GM12878 (cell line): ENCODE data around the gene PRKCB. TPM values are rescaled to one million over a fixed set of nuclear protein-coding genes. Genes with fewer than 3 reads are reported as not detected.

ENCODE experiments used
- EED ChIP-seq: sonication (generic); IDR thresholded peaks from 2 replicates; pipeline ENCODE4 v1.6.1; 2016; ENCODE audit warnings: antibody characterized with exemption, low read depth
- EGR1 ChIP-seq, 2 experiments: IDR thresholded peaks; 1 replicate in 1 of 2; 2 replicates in 1 of 2; pipeline ENCODE4 v1.6.1; 2011 to 2012; ENCODE audit warnings: low read depth in 2 of 2, low read length in 2 of 2, borderline replicate concordance in 1 of 2, mild to moderate bottlenecking in 1 of 2, moderate library complexity in 1 of 2
- ESRRA ChIP-seq: IDR thresholded peaks from 2 replicates; pipeline ENCODE4 v1.6.1; 2012; ENCODE audit warnings: mild to moderate bottlenecking, low read length, improper control_type of control experiment
- IKZF2 ChIP-seq, 2 experiments: fragments of 450-650 bp; IDR thresholded peaks; 2 replicates each; pipeline ENCODE4 v1.6.1; 2017; ENCODE audit warnings: mild to moderate bottlenecking in 2 of 2, moderate library complexity in 2 of 2
- IRF4 ChIP-seq: IDR thresholded peaks from 2 replicates; pipeline ENCODE4 v1.6.1; 2011; ENCODE audit warnings: low read depth, low read length
- JUND ChIP-seq: IDR thresholded peaks from 2 replicates; pipeline ENCODE4 v1.6.1; 2012; ENCODE audit warnings: low read depth, mild to moderate bottlenecking, low read length, improper control_type of control experiment, moderate library complexity
- LARP7 ChIP-seq: fragments of 450-650 bp; IDR thresholded peaks from 2 replicates; pipeline ENCODE4 v1.6.1; 2017; ENCODE audit warnings: mild to moderate bottlenecking
- MYB ChIP-seq: fragments of 150-350 bp; IDR thresholded peaks from 2 replicates; pipeline ENCODE4 v1.6.1; 2014; ENCODE audit warnings: mild to moderate bottlenecking, low read depth, low read length, borderline replicate concordance
- RFX5 ChIP-seq: IDR thresholded peaks from 2 replicates; pipeline ENCODE4 v1.6.1; 2011; ENCODE audit warnings: low read depth, low read length, improper control_type of control experiment
- SIX5 ChIP-seq: IDR thresholded peaks from 2 replicates; pipeline ENCODE4 v1.6.1; 2011; ENCODE audit warnings: mild to moderate bottlenecking, low read depth, low read length, moderate library complexity; ENCODE audit not compliant: severe bottlenecking
- SPI1 ChIP-seq: IDR thresholded peaks from 2 replicates; pipeline ENCODE4 v1.6.1; 2011; ENCODE audit warnings: low read depth, mild to moderate bottlenecking, low read length, moderate library complexity, borderline replicate concordance; ENCODE audit not compliant: insufficient read depth
- TBL1XR1 ChIP-seq: IDR thresholded peaks from 2 replicates; pipeline ENCODE4 v1.6.1; 2012; ENCODE audit warnings: low read depth, low read length, improper control_type of control experiment
- TCF12 ChIP-seq: IDR thresholded peaks from 2 replicates; pipeline ENCODE4 v1.6.1; 2011; ENCODE audit warnings: low read depth, mild to moderate bottlenecking, low read length
- ZNF274 ChIP-seq: IDR thresholded peaks from one replicate; pipeline ENCODE4 v1.8.0; 2011; ENCODE audit not compliant: insufficient read length, insufficient read depth
- ZSCAN29 ChIP-seq: fragments of 450-650 bp; IDR thresholded peaks from 2 replicates; pipeline ENCODE4 v1.6.1; 2017; ENCODE audit warnings: mild to moderate bottlenecking, moderate library complexity
- ZZZ3 ChIP-seq: IDR thresholded peaks from 2 replicates; pipeline ENCODE4 v1.6.1; 2011; ENCODE audit warnings: low read depth; ENCODE audit not compliant: control insufficient read depth, insufficient read length
- polyA plus RNA-seq, 11 experiments: library from polyadenylated mRNA; depleted of rRNA in 4 of 11; unstranded in 6 of 11; stranded (reverse) in 5 of 11; fragments of >200 nt; fragmentation: Nextera tagmentation in 4 of 11; fragmentation: Illumina TruSeq in 1 of 11; extraction: Ambion mirVana in 4 of 11; extraction: Trizol in 1 of 11; gene quantifications; 1 replicate in 1 of 11; 2 replicates in 10 of 11; pipeline versions ENCODE4 v1.2.1 to v1.2.3, GENCODE V29; 2011 to 2016; ENCODE audit warnings: inconsistent platforms in 2 of 11, missing spikeins in 2 of 11, low read depth in 1 of 11
- total RNA-seq, 4 experiments: library from RNA; depleted of rRNA in 3 of 4; stranded (reverse); fragments of >200 nt in 3 of 4; fragmentation: Illumina TruSeq in 1 of 4; extraction: Trizol in 1 of 4; gene quantifications; 2 replicates each; pipeline versions ENCODE4 v1.2.1 to v1.2.3, GENCODE V29; 2013 to 2021
- TF ChIP-seq, protein P1 (sequence below): fragments of 450-650 bp; IDR thresholded peaks from 2 replicates; pipeline ENCODE4 v1.6.1; 2018; ENCODE audit warnings: borderline replicate concordance, mild to moderate bottlenecking; ENCODE audit not compliant: partially characterized antibody
- TF ChIP-seq, protein P2 (sequence below): IDR thresholded peaks from 2 replicates; pipeline ENCODE4 v1.6.1; 2012; ENCODE audit warnings: low read depth, low read length, improper control_type of control experiment
- TF ChIP-seq, protein P3 (sequence below): fragments of 150-350 bp; IDR thresholded peaks from 2 replicates; pipeline ENCODE4 v1.6.1; 2014; ENCODE audit warnings: mild to moderate bottlenecking, low read depth, low read length
- TF ChIP-seq, protein P4 (sequence below): IDR thresholded peaks from 2 replicates; pipeline ENCODE4 v1.6.1; 2012; ENCODE audit warnings: mild to moderate bottlenecking, low read depth, low read length

PRKCB gene
- total and polyA plus RNA-seq, 10 of the 15 experiments (the other 5 are each of a cell fraction or from before 2014, with no cell fraction given): 21.4 to 158 (median 97.3) TPM

DNA sequence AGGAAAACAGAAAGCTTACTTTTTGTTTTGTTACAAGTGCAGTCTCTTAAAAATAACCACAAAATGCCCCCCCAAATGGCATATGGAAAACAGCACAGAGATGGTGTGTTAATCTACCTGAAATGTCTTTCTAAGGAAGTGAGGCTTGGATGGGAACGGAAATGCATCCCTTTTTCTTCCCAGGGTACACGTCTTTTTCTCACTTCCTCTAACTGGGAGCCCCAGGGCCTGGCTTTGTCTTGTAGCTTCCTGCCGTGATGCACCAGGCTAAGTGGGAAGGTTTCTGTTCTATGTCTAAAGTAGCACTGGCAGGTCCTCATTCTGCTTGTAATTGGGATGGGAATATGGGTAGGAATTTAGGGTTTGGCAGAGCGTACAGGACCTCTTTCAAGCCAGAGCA, 367.9 kb downstream of the PRKCB start (continued):
- TF ChIP-seq, protein P1, sequence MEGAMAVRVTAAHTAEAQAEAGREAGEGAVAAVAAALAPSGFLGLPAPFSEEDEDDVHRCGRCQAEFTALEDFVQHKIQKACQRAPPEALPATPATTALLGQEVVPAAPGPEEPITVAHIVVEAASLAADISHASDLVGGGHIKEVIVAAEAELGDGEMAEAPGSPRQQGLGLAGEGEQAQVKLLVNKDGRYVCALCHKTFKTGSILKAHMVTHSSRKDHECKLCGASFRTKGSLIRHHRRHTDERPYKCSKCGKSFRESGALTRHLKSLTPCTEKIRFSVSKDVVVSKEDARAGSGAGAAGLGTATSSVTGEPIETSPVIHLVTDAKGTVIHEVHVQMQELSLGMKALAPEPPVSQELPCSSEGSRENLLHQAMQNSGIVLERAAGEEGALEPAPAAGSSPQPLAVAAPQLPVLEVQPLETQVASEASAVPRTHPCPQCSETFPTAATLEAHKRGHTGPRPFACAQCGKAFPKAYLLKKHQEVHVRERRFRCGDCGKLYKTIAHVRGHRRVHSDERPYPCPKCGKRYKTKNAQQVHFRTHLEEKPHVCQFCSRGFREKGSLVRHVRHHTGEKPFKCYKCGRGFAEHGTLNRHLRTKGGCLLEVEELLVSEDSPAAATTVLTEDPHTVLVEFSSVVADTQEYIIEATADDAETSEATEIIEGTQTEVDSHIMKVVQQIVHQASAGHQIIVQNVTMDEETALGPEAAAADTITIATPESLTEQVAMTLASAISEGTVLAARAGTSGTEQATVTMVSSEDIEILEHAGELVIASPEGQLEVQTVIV: no peak
- no peak for TF ChIP-seq ZZZ3
- TF ChIP-seq MYB: no peak
- no peak for TF ChIP-seq TCF12
- TF ChIP-seq SPI1: peak; percentile 86
- peak; percentile 83 for TF ChIP-seq EED
- TF ChIP-seq ZNF274: no peak
- no peak for TF ChIP-seq EGR1 (IDR thresholded peaks at IDR 0.05; ENCODE audit: borderline replicate concordance in 1 of 2, low read depth in 2 of 2, low read length in 2 of 2)
- TF ChIP-seq, protein P2, sequence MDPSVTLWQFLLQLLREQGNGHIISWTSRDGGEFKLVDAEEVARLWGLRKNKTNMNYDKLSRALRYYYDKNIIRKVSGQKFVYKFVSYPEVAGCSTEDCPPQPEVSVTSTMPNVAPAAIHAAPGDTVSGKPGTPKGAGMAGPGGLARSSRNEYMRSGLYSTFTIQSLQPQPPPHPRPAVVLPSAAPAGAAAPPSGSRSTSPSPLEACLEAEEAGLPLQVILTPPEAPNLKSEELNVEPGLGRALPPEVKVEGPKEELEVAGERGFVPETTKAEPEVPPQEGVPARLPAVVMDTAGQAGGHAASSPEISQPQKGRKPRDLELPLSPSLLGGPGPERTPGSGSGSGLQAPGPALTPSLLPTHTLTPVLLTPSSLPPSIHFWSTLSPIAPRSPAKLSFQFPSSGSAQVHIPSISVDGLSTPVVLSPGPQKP: no peak
- no peak for TF ChIP-seq LARP7
- TF ChIP-seq ZSCAN29: no peak
- TF ChIP-seq, protein P3, sequence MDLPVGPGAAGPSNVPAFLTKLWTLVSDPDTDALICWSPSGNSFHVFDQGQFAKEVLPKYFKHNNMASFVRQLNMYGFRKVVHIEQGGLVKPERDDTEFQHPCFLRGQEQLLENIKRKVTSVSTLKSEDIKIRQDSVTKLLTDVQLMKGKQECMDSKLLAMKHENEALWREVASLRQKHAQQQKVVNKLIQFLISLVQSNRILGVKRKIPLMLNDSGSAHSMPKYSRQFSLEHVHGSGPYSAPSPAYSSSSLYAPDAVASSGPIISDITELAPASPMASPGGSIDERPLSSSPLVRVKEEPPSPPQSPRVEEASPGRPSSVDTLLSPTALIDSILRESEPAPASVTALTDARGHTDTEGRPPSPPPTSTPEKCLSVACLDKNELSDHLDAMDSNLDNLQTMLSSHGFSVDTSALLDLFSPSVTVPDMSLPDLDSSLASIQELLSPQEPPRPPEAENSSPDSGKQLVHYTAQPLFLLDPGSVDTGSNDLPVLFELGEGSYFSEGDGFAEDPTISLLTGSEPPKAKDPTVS: no peak
- no peak for TF ChIP-seq SIX5
- no peak for TF ChIP-seq RFX5
- TF ChIP-seq TBL1XR1: no peak
- 0 out of 2 replicates have a peak, but pooled peaks have one; percentile 32 for TF ChIP-seq IRF4
- TF ChIP-seq, protein P4, sequence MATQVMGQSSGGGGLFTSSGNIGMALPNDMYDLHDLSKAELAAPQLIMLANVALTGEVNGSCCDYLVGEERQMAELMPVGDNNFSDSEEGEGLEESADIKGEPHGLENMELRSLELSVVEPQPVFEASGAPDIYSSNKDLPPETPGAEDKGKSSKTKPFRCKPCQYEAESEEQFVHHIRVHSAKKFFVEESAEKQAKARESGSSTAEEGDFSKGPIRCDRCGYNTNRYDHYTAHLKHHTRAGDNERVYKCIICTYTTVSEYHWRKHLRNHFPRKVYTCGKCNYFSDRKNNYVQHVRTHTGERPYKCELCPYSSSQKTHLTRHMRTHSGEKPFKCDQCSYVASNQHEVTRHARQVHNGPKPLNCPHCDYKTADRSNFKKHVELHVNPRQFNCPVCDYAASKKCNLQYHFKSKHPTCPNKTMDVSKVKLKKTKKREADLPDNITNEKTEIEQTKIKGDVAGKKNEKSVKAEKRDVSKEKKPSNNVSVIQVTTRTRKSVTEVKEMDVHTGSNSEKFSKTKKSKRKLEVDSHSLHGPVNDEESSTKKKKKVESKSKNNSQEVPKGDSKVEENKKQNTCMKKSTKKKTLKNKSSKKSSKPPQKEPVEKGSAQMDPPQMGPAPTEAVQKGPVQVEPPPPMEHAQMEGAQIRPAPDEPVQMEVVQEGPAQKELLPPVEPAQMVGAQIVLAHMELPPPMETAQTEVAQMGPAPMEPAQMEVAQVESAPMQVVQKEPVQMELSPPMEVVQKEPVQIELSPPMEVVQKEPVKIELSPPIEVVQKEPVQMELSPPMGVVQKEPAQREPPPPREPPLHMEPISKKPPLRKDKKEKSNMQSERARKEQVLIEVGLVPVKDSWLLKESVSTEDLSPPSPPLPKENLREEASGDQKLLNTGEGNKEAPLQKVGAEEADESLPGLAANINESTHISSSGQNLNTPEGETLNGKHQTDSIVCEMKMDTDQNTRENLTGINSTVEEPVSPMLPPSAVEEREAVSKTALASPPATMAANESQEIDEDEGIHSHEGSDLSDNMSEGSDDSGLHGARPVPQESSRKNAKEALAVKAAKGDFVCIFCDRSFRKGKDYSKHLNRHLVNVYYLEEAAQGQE: no peak
- no peak for TF ChIP-seq ESRRA
- peak; percentile 53 to 54 for TF ChIP-seq IKZF2 (IDR thresholded peaks at IDR 0.05)
- TF ChIP-seq JUND: no peak
